K562 (cell line): ENCODE results near the gene ZNF43. TPM values are rescaled to one million over a fixed set of nuclear protein-coding genes. Genes with fewer than 3 reads are reported as not detected.
A peak's percentile ranks its signal among the peaks of the same experiment; 100 is the strongest.

Experiments
- ARNT ChIP-seq, 2 experiments: fragments of 450-650 bp; IDR thresholded peaks; 2 replicates each; pipeline ENCODE4 v1.6.1; 2016; ENCODE audit warnings: mild to moderate bottlenecking in 1 of 2
- BMI1 ChIP-seq: fragments of 150-350 bp; IDR thresholded peaks from 2 replicates; pipeline ENCODE4 v1.6.1; 2014; ENCODE audit warnings: low read length
- CBFA2T3 ChIP-seq: fragments of 450-650 bp; IDR thresholded peaks from 2 replicates; pipeline ENCODE4 v1.6.1; 2017
- CC2D1A ChIP-seq: fragments of 450-650 bp; IDR thresholded peaks from 2 replicates; pipeline ENCODE4 v1.6.1; 2017; ENCODE audit warnings: mild to moderate bottlenecking
- CSDE1 ChIP-seq, 2 experiments: fragments of 450-650 bp; IDR thresholded peaks; 2 replicates each; pipeline ENCODE4 v1.6.1; 2016; ENCODE audit warnings: mild to moderate bottlenecking in 1 of 2
- ETV1 ChIP-seq: fragments of 450-650 bp; conservative IDR thresholded peaks from 2 replicates; pipeline ENCODE4 v1.6.1; 2016; ENCODE audit warnings: missing genetic modification characterization, control low read depth, low read depth, missing compliant biosample characterization
- KDM5B ChIP-seq: fragments of 200-600 bp; sonication (generic); IDR thresholded peaks from 2 replicates; pipeline ENCODE4 v1.6.1; 2012; ENCODE audit warnings: low read depth, mild to moderate bottlenecking, moderate library complexity, low read length, control low read depth, inconsistent platforms; ENCODE audit not compliant: insufficient replicate concordance
- LARP7 ChIP-seq: fragments of 450-650 bp; IDR thresholded peaks from 2 replicates; pipeline ENCODE4 v1.6.1; 2016
- NBN ChIP-seq: fragments of 450-650 bp; IDR thresholded peaks from 2 replicates; pipeline ENCODE4 v1.6.1; 2016; ENCODE audit warnings: low read depth, mild to moderate bottlenecking
- NEUROD1 ChIP-seq: fragments of 150-350 bp; IDR thresholded peaks from 2 replicates; pipeline ENCODE4 v1.6.1; 2014; ENCODE audit warnings: borderline replicate concordance, low read length, low read depth; ENCODE audit not compliant: partially characterized antibody
- PRPF4 ChIP-seq: fragments of 200-400 bp; formaldehyde crosslinking; IDR thresholded peaks from one replicate; pipeline ENCODE4 v1.6.1; 2017; ENCODE audit warnings: low read length, low read depth, mild to moderate bottlenecking; ENCODE audit not compliant: insufficient read depth, poor library complexity, severe bottlenecking
- RFX1 ChIP-seq: fragments of 450-650 bp; IDR thresholded peaks from 2 replicates; pipeline ENCODE4 v1.6.1; 2016; ENCODE audit warnings: mild to moderate bottlenecking, moderate library complexity
- SMAD2 ChIP-seq: fragments of 150-350 bp; IDR thresholded peaks from 2 replicates; pipeline ENCODE4 v1.6.1; 2014; ENCODE audit warnings: low read depth, mild to moderate bottlenecking, low read length
- TEAD1 ChIP-seq, 2 experiments: fragments of 450-650 bp in 1 of 2; sonication (generic) in 1 of 2; formaldehyde crosslinking; IDR thresholded peaks; 2 replicates each; pipeline versions ENCODE4 v1.4.0 to v1.8.0; 2020 to 2022; ENCODE audit warnings: mild to moderate bottlenecking in 2 of 2, missing genetic modification reagents in 1 of 2
- TRIM28 ChIP-seq: fragments of 450-650 bp; IDR thresholded peaks from 2 replicates; pipeline ENCODE4 v1.6.1; 2017
- ZFP1 ChIP-seq: fragments of 450-650 bp; formaldehyde crosslinking; IDR thresholded peaks from 2 replicates; pipeline ENCODE4 v1.4.0; 2020; ENCODE audit warnings: mild to moderate bottlenecking, mixed read lengths
- ZNF134 ChIP-seq: fragments of 250-450 bp; sonication (Bioruptor Pico); conservative IDR thresholded peaks from 2 replicates; pipeline ENCODE4 v1.4.0; 2020
- ZNF282 ChIP-seq: sonication (generic); formaldehyde crosslinking; IDR thresholded peaks from 2 replicates; pipeline ENCODE4 v1.8.1; 2023; ENCODE audit warnings: missing genetic modification reagents
- ZSCAN29 ChIP-seq: fragments of 450-650 bp; IDR thresholded peaks from 2 replicates; pipeline ENCODE4 v1.6.1; 2017
- polyA plus RNA-seq, 8 experiments: library from polyadenylated mRNA; depleted of rRNA in 4 of 8; stranded (reverse) in 5 of 8; unstranded in 3 of 8; fragments of >200 nt; fragmentation: Nextera tagmentation in 2 of 8; fragmentation: Illumina TruSeq in 1 of 8; extraction: Ambion mirVana in 2 of 8; extraction: Trizol in 1 of 8; gene quantifications; 2 replicates each; pipeline versions ENCODE4 v1.2.1 to v1.2.3, GENCODE V29; 2011 to 2014; ENCODE audit warnings: inconsistent platforms in 1 of 8, missing spikeins in 1 of 8
- total RNA-seq, 7 experiments: library from RNA; depleted of rRNA in 6 of 7; stranded (reverse); fragments of >200 nt in 6 of 7; fragmentation: Illumina TruSeq in 2 of 7; extraction: Trizol in 2 of 7; gene quantifications; 2 replicates each; pipeline versions ENCODE4 v1.2.1 to v1.2.3, GENCODE V29; 2011 to 2021; ENCODE audit warnings: low replicate concordance in 1 of 7
- TF ChIP-seq, protein P1 (sequence below): sonication (generic); formaldehyde crosslinking; IDR thresholded peaks from 2 replicates; pipeline ENCODE4 v1.8.0; 2023; ENCODE audit warnings: missing genetic modification reagents, mild to moderate bottlenecking, borderline replicate concordance
- TF ChIP-seq, protein P2 (sequence below): sonication (generic); formaldehyde crosslinking; IDR thresholded peaks from 2 replicates; pipeline ENCODE4 v1.8.1; 2023; ENCODE audit warnings: mild to moderate bottlenecking, missing genetic modification reagents
- TF ChIP-seq, protein P3 (sequence below): fragments of 450-650 bp; formaldehyde crosslinking; IDR thresholded peaks from 2 replicates; pipeline ENCODE4 v1.4.0; 2022; ENCODE audit warnings: mild to moderate bottlenecking, moderate library complexity

Gene ZNF43
- total and polyA plus RNA-seq, 9 of the 15 experiments (the other 6 are each of a cell fraction or from before 2014, with no cell fraction given) = 3.6 to 18.6 (median 9.2) TPM

DNA sequence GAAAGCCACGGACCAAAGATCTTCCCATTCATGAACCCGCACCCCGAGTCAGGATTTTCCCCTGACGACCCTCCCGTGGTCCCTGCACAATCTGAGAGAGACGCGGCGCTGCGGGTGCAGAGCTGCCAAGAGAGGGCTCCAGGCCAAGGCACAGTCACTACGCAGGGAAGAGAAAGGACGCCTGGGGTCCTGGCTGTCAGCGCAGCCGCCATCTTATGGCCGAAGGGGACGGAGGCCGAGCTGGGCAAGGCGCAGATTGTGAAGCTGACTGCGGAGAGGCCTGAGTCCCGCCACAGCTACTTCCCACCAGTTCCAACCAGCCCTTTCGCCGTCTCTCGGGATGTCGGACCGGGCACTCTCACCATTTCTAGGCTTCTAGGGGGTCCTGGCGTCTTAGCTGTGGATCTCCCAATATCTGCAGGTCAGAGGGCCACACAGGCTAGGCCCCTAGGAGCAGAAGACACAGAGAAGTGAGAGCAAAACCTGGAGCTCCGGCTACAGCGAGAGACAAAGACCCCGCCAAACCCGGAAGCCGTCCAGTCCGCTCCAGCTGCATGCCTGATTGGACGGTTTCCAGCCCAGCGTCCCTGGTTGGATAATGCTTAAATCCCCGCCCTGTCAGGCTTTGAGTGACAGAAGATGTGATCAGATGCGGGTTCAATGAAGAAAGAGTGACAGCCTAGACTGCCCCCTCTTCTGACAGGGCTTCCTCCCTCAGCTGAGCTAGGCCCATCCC, 68.7 kb downstream of the ZNF43 start, which contains the start of gene ZNF100 (continued):
- no peak for TF ChIP-seq ETV1 (tag)
- 0 out of 4 replicates have a peak, but pooled peaks of 1 of the 2 experiments have one; percentile 12 for TF ChIP-seq TEAD1 (CRISPR knock-in tag; IDR thresholded peaks at IDR 0.05)
- TF ChIP-seq LARP7 = no peak
- no peak for TF ChIP-seq ZNF282 (CRISPR knock-in tag)
- TF ChIP-seq, protein P1, sequence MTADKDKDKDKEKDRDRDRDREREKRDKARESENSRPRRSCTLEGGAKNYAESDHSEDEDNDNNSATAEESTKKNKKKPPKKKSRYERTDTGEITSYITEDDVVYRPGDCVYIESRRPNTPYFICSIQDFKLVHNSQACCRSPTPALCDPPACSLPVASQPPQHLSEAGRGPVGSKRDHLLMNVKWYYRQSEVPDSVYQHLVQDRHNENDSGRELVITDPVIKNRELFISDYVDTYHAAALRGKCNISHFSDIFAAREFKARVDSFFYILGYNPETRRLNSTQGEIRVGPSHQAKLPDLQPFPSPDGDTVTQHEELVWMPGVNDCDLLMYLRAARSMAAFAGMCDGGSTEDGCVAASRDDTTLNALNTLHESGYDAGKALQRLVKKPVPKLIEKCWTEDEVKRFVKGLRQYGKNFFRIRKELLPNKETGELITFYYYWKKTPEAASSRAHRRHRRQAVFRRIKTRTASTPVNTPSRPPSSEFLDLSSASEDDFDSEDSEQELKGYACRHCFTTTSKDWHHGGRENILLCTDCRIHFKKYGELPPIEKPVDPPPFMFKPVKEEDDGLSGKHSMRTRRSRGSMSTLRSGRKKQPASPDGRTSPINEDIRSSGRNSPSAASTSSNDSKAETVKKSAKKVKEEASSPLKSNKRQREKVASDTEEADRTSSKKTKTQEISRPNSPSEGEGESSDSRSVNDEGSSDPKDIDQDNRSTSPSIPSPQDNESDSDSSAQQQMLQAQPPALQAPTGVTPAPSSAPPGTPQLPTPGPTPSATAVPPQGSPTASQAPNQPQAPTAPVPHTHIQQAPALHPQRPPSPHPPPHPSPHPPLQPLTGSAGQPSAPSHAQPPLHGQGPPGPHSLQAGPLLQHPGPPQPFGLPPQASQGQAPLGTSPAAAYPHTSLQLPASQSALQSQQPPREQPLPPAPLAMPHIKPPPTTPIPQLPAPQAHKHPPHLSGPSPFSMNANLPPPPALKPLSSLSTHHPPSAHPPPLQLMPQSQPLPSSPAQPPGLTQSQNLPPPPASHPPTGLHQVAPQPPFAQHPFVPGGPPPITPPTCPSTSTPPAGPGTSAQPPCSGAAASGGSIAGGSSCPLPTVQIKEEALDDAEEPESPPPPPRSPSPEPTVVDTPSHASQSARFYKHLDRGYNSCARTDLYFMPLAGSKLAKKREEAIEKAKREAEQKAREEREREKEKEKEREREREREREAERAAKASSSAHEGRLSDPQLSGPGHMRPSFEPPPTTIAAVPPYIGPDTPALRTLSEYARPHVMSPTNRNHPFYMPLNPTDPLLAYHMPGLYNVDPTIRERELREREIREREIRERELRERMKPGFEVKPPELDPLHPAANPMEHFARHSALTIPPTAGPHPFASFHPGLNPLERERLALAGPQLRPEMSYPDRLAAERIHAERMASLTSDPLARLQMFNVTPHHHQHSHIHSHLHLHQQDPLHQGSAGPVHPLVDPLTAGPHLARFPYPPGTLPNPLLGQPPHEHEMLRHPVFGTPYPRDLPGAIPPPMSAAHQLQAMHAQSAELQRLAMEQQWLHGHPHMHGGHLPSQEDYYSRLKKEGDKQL (CRISPR knock-in tag) = no peak
- TF ChIP-seq TRIM28 = no peak
- no peak for TF ChIP-seq CBFA2T3
- no peak for TF ChIP-seq CSDE1 (IDR thresholded peaks at IDR 0.05)
- no peak for TF ChIP-seq ZSCAN29
- TF ChIP-seq NBN = no peak
- TF ChIP-seq RFX1 = no peak
- peak; percentile 38 for TF ChIP-seq NEUROD1
- no peak for TF ChIP-seq SMAD2
- TF ChIP-seq BMI1 = no peak
- TF ChIP-seq, protein P2, sequence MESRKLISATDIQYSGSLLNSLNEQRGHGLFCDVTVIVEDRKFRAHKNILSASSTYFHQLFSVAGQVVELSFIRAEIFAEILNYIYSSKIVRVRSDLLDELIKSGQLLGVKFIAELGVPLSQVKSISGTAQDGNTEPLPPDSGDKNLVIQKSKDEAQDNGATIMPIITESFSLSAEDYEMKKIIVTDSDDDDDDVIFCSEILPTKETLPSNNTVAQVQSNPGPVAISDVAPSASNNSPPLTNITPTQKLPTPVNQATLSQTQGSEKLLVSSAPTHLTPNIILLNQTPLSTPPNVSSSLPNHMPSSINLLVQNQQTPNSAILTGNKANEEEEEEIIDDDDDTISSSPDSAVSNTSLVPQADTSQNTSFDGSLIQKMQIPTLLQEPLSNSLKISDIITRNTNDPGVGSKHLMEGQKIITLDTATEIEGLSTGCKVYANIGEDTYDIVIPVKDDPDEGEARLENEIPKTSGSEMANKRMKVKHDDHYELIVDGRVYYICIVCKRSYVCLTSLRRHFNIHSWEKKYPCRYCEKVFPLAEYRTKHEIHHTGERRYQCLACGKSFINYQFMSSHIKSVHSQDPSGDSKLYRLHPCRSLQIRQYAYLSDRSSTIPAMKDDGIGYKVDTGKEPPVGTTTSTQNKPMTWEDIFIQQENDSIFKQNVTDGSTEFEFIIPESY (CRISPR knock-in tag) = no peak
- TF ChIP-seq ZNF134 (CRISPR knock-in tag) = no peak
- TF ChIP-seq KDM5B = peak; percentile 79
- TF ChIP-seq PRPF4 = no peak
- TF ChIP-seq CC2D1A = peak; percentile 81
- TF ChIP-seq ARNT (IDR thresholded peaks at IDR 0.05) = no peak
- TF ChIP-seq, protein P3, sequence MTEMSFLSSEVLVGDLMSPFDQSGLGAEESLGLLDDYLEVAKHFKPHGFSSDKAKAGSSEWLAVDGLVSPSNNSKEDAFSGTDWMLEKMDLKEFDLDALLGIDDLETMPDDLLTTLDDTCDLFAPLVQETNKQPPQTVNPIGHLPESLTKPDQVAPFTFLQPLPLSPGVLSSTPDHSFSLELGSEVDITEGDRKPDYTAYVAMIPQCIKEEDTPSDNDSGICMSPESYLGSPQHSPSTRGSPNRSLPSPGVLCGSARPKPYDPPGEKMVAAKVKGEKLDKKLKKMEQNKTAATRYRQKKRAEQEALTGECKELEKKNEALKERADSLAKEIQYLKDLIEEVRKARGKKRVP (CRISPR knock-in tag) = no peak
- TF ChIP-seq ZFP1 (CRISPR knock-in tag) = no peak
